Breast epithelium (tissue), 4 donors: ENCODE data around the gene TC2N. TPM values are rescaled to one million over a fixed set of nuclear protein-coding genes. Genes with fewer than 3 reads are reported as not detected.

Experiments used
- DNase-seq, 2 donors: peaks; one replicate each; pipeline ENCODE4 v3.0.0-alpha.2; 2019; ENCODE audit warnings: low spot score in 2 of 2
- H3K27ac ChIP-seq, 2 donors: fragments of 200-600 bp; sonication (generic) in 1 of 2; one replicate each; pipeline ENCODE4 v1.5.1; 2016 to 2019; ENCODE audit warnings: mild to moderate bottlenecking in 1 of 2
- H3K27me3 ChIP-seq, 2 donors: fragments of 200-600 bp; sonication (generic) in 1 of 2; one replicate each; pipeline versions ENCODE4 v1.5.1 to v1.6.0; 2017 to 2019; ENCODE audit warnings: control low read depth in 1 of 2, mild to moderate bottlenecking in 1 of 2
- H3K36me3 ChIP-seq: fragments of 200-600 bp; one replicate; pipeline ENCODE4 v1.5.1; 2019
- H3K4me1 ChIP-seq, 2 donors: fragments of 200-600 bp; sonication (generic); one replicate each; pipeline ENCODE4 v1.5.1; 2016 to 2019; ENCODE audit warnings: control low read depth in 1 of 2
- H3K4me3 ChIP-seq, 3 donors: fragments of 200-600 bp; sonication (generic); 1 replicate in 2 of 3; 2 replicates in 1 of 3; pipeline ENCODE4 v1.5.1; 2016 to 2019; ENCODE audit warnings: mild to moderate bottlenecking in 3 of 3, moderate library complexity in 2 of 3
- H3K9me3 ChIP-seq, 2 donors: fragments of 200-600 bp; sonication (generic) in 1 of 2; one replicate each; pipeline ENCODE4 v1.5.1; 2016 to 2019; ENCODE audit warnings: control low read depth in 1 of 2
- CTCF ChIP-seq, 3 donors: fragments of 450-650 bp; IDR thresholded peaks; one replicate each; pipeline ENCODE4 v1.5.1; 2016 to 2017; ENCODE audit warnings: antibody characterized with exemption in 3 of 3, mild to moderate bottlenecking in 3 of 3, moderate library complexity in 3 of 3
- POLR2A ChIP-seq: fragments of 450-650 bp; IDR thresholded peaks from one replicate; pipeline ENCODE4 v1.6.1; 2016; ENCODE audit warnings: antibody characterized with exemption, mild to moderate bottlenecking, moderate library complexity
- POLR2AphosphoS5 ChIP-seq, 3 donors: sonication (generic); formaldehyde crosslinking; IDR thresholded peaks; one replicate each; pipeline ENCODE4 v1.6.1; 2017; ENCODE audit warnings: antibody characterized with exemption in 3 of 3
- intact Hi-C: fragments of 100-400 bp; cut with DNase I; formaldehyde crosslinking; loops from one replicate; pipeline ENCODE4 v1.15.1; 2023; ENCODE audit warnings: low total_unique reads
- total RNA-seq, 3 donors: library from RNA; depleted of rRNA; stranded (reverse); fragments of >200 nt; gene quantifications; one replicate each; pipeline ENCODE4 v1.1.0, GENCODE V29; 2016

Gene TC2N
- total RNA-seq, 3 donors from 2014 or later = 36.6 to 169 (median 166) TPM

- Histone ChIP-seq H3K9me3 (no peaks in the 10 kb centered on the region), H3K4me1 (peaks cover 6 to 37% of the 10 kb centered on the region in 2 donors), H3K27me3 (no peaks in the 10 kb centered on the region), H3K4me3 (no peak overlapping the region), H3K27ac (peak overlapping the region; percentile 89 to 92), H3K36me3 (no peaks in the 10 kb centered on the region)
- intact Hi-C loops = no loop called here
- peak in 1 of 2 donors; percentile 67 for DNase-seq
- TF ChIP-seq POLR2AphosphoS5 (IDR thresholded peaks at IDR 0.05) = peak in 2 of 3 donors; percentile 3 to 51
- TF ChIP-seq CTCF (IDR thresholded peaks at IDR 0.05) = no peak
Measured at GRCh38 chr14:91889477-91890211, 22.3 kb upstream of the TC2N start.

DNA sequence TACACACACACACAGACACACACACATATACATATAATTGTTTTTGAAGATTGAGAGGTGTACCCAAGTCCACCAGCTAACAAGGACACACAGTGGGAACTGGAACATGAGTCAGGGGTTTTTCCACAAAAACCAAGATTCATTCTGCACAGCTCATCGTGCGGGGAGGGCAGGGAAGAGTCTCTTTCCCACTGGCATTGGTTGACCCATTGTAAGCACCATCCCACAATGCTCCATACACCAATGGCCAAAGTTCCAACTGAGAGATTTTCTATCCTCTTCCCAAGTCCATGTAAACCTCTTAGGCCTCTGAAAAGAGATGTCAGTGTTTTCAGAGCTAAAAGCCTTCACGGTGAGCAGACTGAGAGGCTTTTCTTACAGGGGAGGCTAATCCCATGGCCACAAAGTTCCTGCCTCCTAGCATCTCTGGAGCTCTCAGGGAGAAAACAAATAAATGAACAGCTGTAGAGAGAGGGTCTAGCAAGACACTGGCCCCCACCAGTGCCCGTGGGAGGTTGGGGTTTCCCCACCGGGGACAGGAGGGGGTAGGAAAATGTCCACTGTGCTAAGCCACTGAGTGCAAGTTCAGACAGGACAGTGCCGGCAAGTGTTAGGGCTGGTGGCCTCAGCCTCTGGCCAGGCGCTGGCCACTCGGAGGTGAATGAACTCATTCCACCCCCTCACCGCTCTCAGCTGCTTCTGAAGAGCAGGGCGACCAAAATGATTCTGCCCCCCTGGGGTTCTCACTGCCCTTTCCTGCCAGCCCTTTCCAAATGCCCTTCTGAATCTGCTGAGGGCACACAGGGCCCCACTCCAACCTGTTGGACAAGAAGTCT is 21.5 kb upstream of the TC2N start:
- intact Hi-C loops = no loop called here
- peaks cover 6 to 37% of the 10 kb centered on the region in 2 donors for H3K4me1 ChIP-seq
- DNase-seq = no peak

GRCh38 chr14:91886961-91887360 is 19.6 kb upstream of the TC2N start:
- TF ChIP-seq CTCF (IDR thresholded peaks at IDR 0.05) (no peak), POLR2AphosphoS5 (IDR thresholded peaks at IDR 0.05) (no peak), POLR2A (no peak)
- H3K4me1 ChIP-seq = peaks cover 9 to 29% of the 10 kb centered on the region in 2 donors
- intact Hi-C loops = no loop called here

More for the DNA sequence above, 21.5 kb upstream of the TC2N start:
- H3K9me3 ChIP-seq = no peaks in the 10 kb centered on the region
- TF ChIP-seq POLR2AphosphoS5 (IDR thresholded peaks at IDR 0.05) (no peak), CTCF (IDR thresholded peaks at IDR 0.05) (no peak), POLR2A (no peak)
- H3K27me3 ChIP-seq = no peaks in the 10 kb centered on the region
- peak overlapping the region; percentile 89 to 92 for H3K27ac ChIP-seq
- no peaks in the 10 kb centered on the region for H3K36me3 ChIP-seq
- H3K4me3 ChIP-seq = no peak overlapping the region

GRCh38 chr14:91885839-91886238 is 18.5 kb upstream of the TC2N start:
- Histone ChIP-seq H3K9me3 (no peaks in the 10 kb centered on the region), H3K27ac (peak overlapping the region; percentile 72 to 86), H3K4me1 (peaks cover 9 to 23% of the 10 kb centered on the region in 2 donors), H3K27me3 (no peaks in the 10 kb centered on the region), H3K36me3 (no peaks in the 10 kb centered on the region), H3K4me3 (no peak overlapping the region)
- intact Hi-C loops = no loop called here
- no peak for TF ChIP-seq POLR2AphosphoS5 (IDR thresholded peaks at IDR 0.05)
- TF ChIP-seq POLR2A = no peak
- TF ChIP-seq CTCF (IDR thresholded peaks at IDR 0.05) = no peak
- no peak for DNase-seq

More at GRCh38 chr14:91886961-91887360, 19.6 kb upstream of the TC2N start:
- H3K27ac ChIP-seq = peak overlapping the region; percentile 42 to 67
- no peaks in the 10 kb centered on the region for H3K9me3 ChIP-seq
- no peaks in the 10 kb centered on the region for H3K27me3 ChIP-seq
- H3K4me3 ChIP-seq = no peak overlapping the region
- no peak for DNase-seq
- no peaks in the 10 kb centered on the region for H3K36me3 ChIP-seq
